Jurkat, Clone E6-1 (cell line): ENCODE results near the gene NR3C1. TPM values are rescaled to one million over a fixed set of nuclear protein-coding genes. Genes with fewer than 3 reads are reported as not detected.
A peak's percentile ranks its signal among the peaks of the same experiment; 100 is the strongest.

Source experiments
- DNase-seq: peaks from one replicate; pipeline ENCODE4 v3.0.0-alpha.2; 2011; ENCODE audit warnings: low read depth, low spot score
- H3K4me3 ChIP-seq: 2 replicates; pipeline ENCODE4 v1.5.1; 2011; ENCODE audit warnings: mild to moderate bottlenecking, low read length, control low read depth, moderate library complexity
- polyA plus RNA-seq: library from polyadenylated mRNA; unstranded; fragments of >200 nt; gene quantifications from one replicate; pipeline ENCODE4 v1.2.1, GENCODE V29; 2012; ENCODE audit warnings: missing spikeins; ENCODE audit not compliant: insufficient read length, insufficient read depth

NR3C1 gene
- polyA plus RNA-seq: 12.1 TPM

GRCh38 chr5:143403593-143404415 is at the start of gene NR3C1:
TSS of gene NR3C1 (minus strand) at chr5:143403686. CDS start at chr5:143400839, 2,847 bp downstream.
- peak within 1 kb of the TSS; percentile 75 for H3K4me3 ChIP-seq
- peak; percentile 68 for DNase-seq

- H3K4me3 ChIP-seq: no peak overlapping the region
- DNase-seq: no peak
Measured at GRCh38 chr5:143449772-143450171, 46.3 kb upstream of the NR3C1 start.

GRCh38 chr5:143448518-143448917 is 45.0 kb upstream of the NR3C1 start:
- no peak overlapping the region for H3K4me3 ChIP-seq
- DNase-seq: no peak

GRCh38 chr5:143447983-143448382 is 44.5 kb upstream of the NR3C1 start:
- no peak overlapping the region for H3K4me3 ChIP-seq
- DNase-seq: no peak

GRCh38 chr5:143446535-143447226 is 43.2 kb upstream of the NR3C1 start:
- no peak for DNase-seq
- H3K4me3 ChIP-seq: no peak overlapping the region

- H3K4me3 ChIP-seq: no peak overlapping the region
- no peak for DNase-seq
Measured at GRCh38 chr5:143445776-143446175, 42.3 kb upstream of the NR3C1 start.

- DNase-seq: no peak
- no peak overlapping the region for H3K4me3 ChIP-seq
Measured at GRCh38 chr5:143443330-143443729, 39.8 kb upstream of the NR3C1 start.

- no peak for DNase-seq
- no peak overlapping the region for H3K4me3 ChIP-seq
Measured at GRCh38 chr5:143442385-143442784, 38.9 kb upstream of the NR3C1 start.

- no peak overlapping the region for H3K4me3 ChIP-seq
- no peak for DNase-seq
Measured at GRCh38 chr5:143440448-143441115, 37.1 kb upstream of the NR3C1 start.

- no peak for DNase-seq
- H3K4me3 ChIP-seq: no peak overlapping the region
Measured at GRCh38 chr5:143437666-143438273, 34.3 kb upstream of the NR3C1 start.

- no peak for DNase-seq
- H3K4me3 ChIP-seq: no peak overlapping the region
Measured at GRCh38 chr5:143436871-143437270, 33.4 kb upstream of the NR3C1 start.

- H3K4me3 ChIP-seq: peak overlapping the region; percentile 57
- DNase-seq: peak; percentile 46
Measured at GRCh38 chr5:143435210-143435657, 31.7 kb upstream of the NR3C1 start.

- DNase-seq: peak; percentile 60
- peak overlapping the region; percentile 57 for H3K4me3 ChIP-seq
Measured at GRCh38 chr5:143434261-143435209, 31.0 kb upstream of the NR3C1 start.

- DNase-seq: no peak
- no peak overlapping the region for H3K4me3 ChIP-seq
Measured at GRCh38 chr5:143433670-143434069, 30.2 kb upstream of the NR3C1 start.

- no peak overlapping the region for H3K4me3 ChIP-seq
- no peak for DNase-seq
Measured at GRCh38 chr5:143432658-143433239, 29.3 kb upstream of the NR3C1 start.

GRCh38 chr5:143431789-143432188 is 28.3 kb upstream of the NR3C1 start:
- DNase-seq: no peak
- no peak overlapping the region for H3K4me3 ChIP-seq

GRCh38 chr5:143428738-143429420 is 25.4 kb upstream of the NR3C1 start:
- no peak for DNase-seq
- H3K4me3 ChIP-seq: no peak overlapping the region
